ENCODE measurements around the gene DES. TPM values are rescaled to one million over a fixed set of nuclear protein-coding genes. Genes with fewer than 3 reads are reported as not detected.
"Not testable (repeated sequence)": the region's sequence is repeated elsewhere in the genome, so short reads cannot be mapped to it uniquely, and the experiment has no call there.

The DES gene
- total and polyA plus RNA-seq, 9 of the 15 experiments (the other 6 are each of a cell fraction or from before 2014, with no cell fraction given): 2.5 to 58.9 (median 21.9) TPM

GRCh38 chr2:219392754-219393153, 25.4 kb upstream of the DES start:
- no peaks in the 10 kb centered on the region for H3K79me2 ChIP-seq (ENCODE audit: control insufficient read depth, insufficient read depth, low read length)
- no peak for FAIRE-seq
- H3K36me3 ChIP-seq (ENCODE audit: control insufficient read depth, insufficient read depth, low read length): no peaks in the 10 kb centered on the region
- BruUV-seq (replicated peaks): no TSS peak
- TF ChIP-seq ZSCAN29 (IDR thresholded peaks at IDR 0.05) (no peak), ZNF12 (CRISPR knock-in tag; IDR thresholded peaks at IDR 0.05) (no peak), ZNF644 (tag; IDR thresholded peaks at IDR 0.05; ENCODE audit: low read depth) (no peak)
- DNase-seq (ENCODE audit: extremely low read depth in 1 of 4, low spot score in 3 of 4): no peak
- H4K20me1 ChIP-seq (replicated peaks; ENCODE audit: control insufficient read depth, insufficient read depth, low read length): no peaks in the 10 kb centered on the region
- intact Hi-C loops (cut with micrococcal nuclease) (no loop called here), in situ Hi-C loops (cut with MboI) (no loop called here)
- H3K27ac ChIP-seq (ENCODE audit: extremely low read depth, low read depth, low read length): no peak overlapping the region
- no peak overlapping the region for H2AFZ ChIP-seq (ENCODE audit: low read depth, low read length)
- H3K4me1 ChIP-seq (replicated peaks in 1 of 2; ENCODE audit: control insufficient read depth in 2 of 2, insufficient read depth in 2 of 2, low read length in 2 of 2): peaks cover 8 to 10% of the 10 kb centered on the region in 2 experiments; a peak in 4 of 5 replicates
- no peaks in the 10 kb centered on the region for H3K9me3 ChIP-seq (replicated peaks; ENCODE audit: control insufficient read depth, insufficient read depth, low read depth, low read length)
- H3K4me2 ChIP-seq (ENCODE audit: insufficient read depth, low read length): no peak overlapping the region
- peaks cover 2% of the 10 kb centered on the region for H3K9me1 ChIP-seq (ENCODE audit: control insufficient read depth, insufficient read depth, low read length)
- no peak overlapping the region for H3K9ac ChIP-seq (ENCODE audit: insufficient read depth in 1 of 2, low read depth in 2 of 2, low read length in 2 of 2)
- no peak overlapping the region for H3K4me3 ChIP-seq
- H3K27me3 ChIP-seq (ENCODE audit: control insufficient read depth in 2 of 2, insufficient read depth in 2 of 2, low read length in 2 of 2): no peaks in the 10 kb centered on the region
- ChIA-PET POLR2A (interaction anchor here (1.0 kb wide), 1 partner anchor 137 kb away, joined by 4 read pairs; no protein-coding TSS in a partner anchor), CTCF (ENCODE audit: low intra/inter-chr PET ratio) (no interaction called here)
- WGBS (ENCODE audit: insufficient coverage, low coverage, missing lambda C conversion rate): 76% methylated on average over 9 of the region's 9 CpGs
- ATAC-seq: no peak

- H3K4me1 ChIP-seq (replicated peaks in 1 of 2; ENCODE audit: control insufficient read depth in 2 of 2, insufficient read depth in 2 of 2, low read length in 2 of 2); BruUV-seq (replicated peaks); CTCF ChIA-PET (ENCODE audit: low intra/inter-chr PET ratio); FAIRE-seq; ATAC-seq; intact Hi-C loops (cut with micrococcal nuclease); H2AFZ ChIP-seq (ENCODE audit: low read depth, low read length); POLR2A ChIA-PET; H3K27ac ChIP-seq (ENCODE audit: extremely low read depth, low read depth, low read length); in situ Hi-C loops (cut with MboI); DNase-seq (ENCODE audit: extremely low read depth in 1 of 4, low spot score in 3 of 4); H3K4me2 ChIP-seq (ENCODE audit: insufficient read depth, low read length); H3K79me2 ChIP-seq (ENCODE audit: control insufficient read depth, insufficient read depth, low read length); H3K27me3 ChIP-seq (ENCODE audit: control insufficient read depth in 2 of 2, insufficient read depth in 2 of 2, low read length in 2 of 2); H3K4me3 ChIP-seq; H3K9me1 ChIP-seq (ENCODE audit: control insufficient read depth, insufficient read depth, low read length); H4K20me1 ChIP-seq (replicated peaks; ENCODE audit: control insufficient read depth, insufficient read depth, low read length); H3K36me3 ChIP-seq (ENCODE audit: control insufficient read depth, insufficient read depth, low read length); H3K9me3 ChIP-seq (replicated peaks; ENCODE audit: control insufficient read depth, insufficient read depth, low read depth, low read length); H3K9ac ChIP-seq (ENCODE audit: insufficient read depth in 1 of 2, low read depth in 2 of 2, low read length in 2 of 2): not testable (repeated sequence)
- 44% methylated on average over 4 of the region's 9 CpGs for WGBS (ENCODE audit: insufficient coverage, low coverage, missing lambda C conversion rate)
These were observed 23.1 kb upstream of the DES start for GRCh38 chr2:219395056-219395455.

Measured in K562 (cell line).